Small intestine (tissue), 7 donors: ENCODE data around the gene XRCC5. TPM values are rescaled to one million over a fixed set of nuclear protein-coding genes. Genes with fewer than 3 reads are reported as not detected.
A peak's percentile ranks its signal among the peaks of the same experiment; 100 is the strongest.

Experiments used
- DNase-seq, 2 donors: peaks; one replicate each; pipeline versions ENCODE4 v3.0.0 to v3.0.0-alpha.2; 2013
- FAIRE-seq: peaks from 2 replicates; lab custom pipeline; 2012; peaks lifted over from hg19 to GRCh38; lab: Jason Lieb, UNC
- H3K27ac ChIP-seq, 3 donors: one replicate each; pipeline ENCODE4 v1.5.1; 2013; ENCODE audit warnings: low read length in 2 of 3, mild to moderate bottlenecking in 2 of 3, control low read depth in 1 of 3, inconsistent platforms in 1 of 3, low read depth in 1 of 3, moderate library complexity in 1 of 3
- H3K27me3 ChIP-seq, 3 donors: one replicate each; pipeline ENCODE4 v1.6.1; 2013; ENCODE audit warnings: low read length in 3 of 3, inconsistent platforms in 1 of 3; ENCODE audit not compliant: control insufficient read depth in 3 of 3, insufficient read depth in 3 of 3
- H3K36me3 ChIP-seq, 3 donors: one replicate each; pipeline ENCODE4 v1.6.1; 2013; ENCODE audit warnings: low read length in 3 of 3, inconsistent platforms in 1 of 3, low read depth in 1 of 3, mild to moderate bottlenecking in 1 of 3, moderate library complexity in 1 of 3; ENCODE audit not compliant: control insufficient read depth in 3 of 3, insufficient read depth in 2 of 3
- H3K4me1 ChIP-seq, 3 donors: one replicate each; pipeline ENCODE4 v1.6.1; 2013; ENCODE audit warnings: low read length in 2 of 3, inconsistent platforms in 1 of 3, low read depth in 1 of 3, mild to moderate bottlenecking in 1 of 3, moderate library complexity in 1 of 3; ENCODE audit not compliant: control insufficient read depth in 3 of 3, insufficient read depth in 2 of 3
- H3K4me3 ChIP-seq, 3 donors: one replicate each; pipeline ENCODE4 v1.5.1; 2013; ENCODE audit warnings: low read length in 3 of 3, control low read depth in 1 of 3, inconsistent platforms in 1 of 3, low read depth in 1 of 3, mild to moderate bottlenecking in 1 of 3, moderate library complexity in 1 of 3
- H3K9me3 ChIP-seq, 2 donors: one replicate each; pipeline ENCODE4 v1.6.1; 2013; ENCODE audit warnings: low read depth in 1 of 2, low read length in 1 of 2; ENCODE audit not compliant: control insufficient read depth in 2 of 2, insufficient read depth in 1 of 2
- WGBS, 3 donors: extraction: QIAGEN DNeasy Blood & Tissue Kit; methylation state at CpG; one replicate each; pipeline ENCODE4 v1.1.7; 2013; 5-methylcytosine and 5-hydroxymethylcytosine counted together
- polyA plus RNA-seq, 4 donors: library from polyadenylated mRNA; stranded (reverse) in 3 of 4; unstranded in 1 of 4; fragments of 200-250 nt in 3 of 4; fragments of 120-200 nt in 1 of 4; gene quantifications; one replicate each; pipeline versions ENCODE4 v1.2.1 to v1.2.3, GENCODE V29; 2013
- donor health status: healthy with polysubstance abuse.
- donor health status: control.
- donor health status: control.
- donor health status: Bipolar disorder and iron deficiency.
- donor health status: healthy.

Gene XRCC5
- polyA plus RNA-seq, 4 donors: 76.7 to 188 (median 99.5) TPM

GRCh38 chr2:216114714-216115531 lies 5.8 kb downstream of the XRCC5 start:
- Histone ChIP-seq H3K4me1 (peaks cover 0 to 23% (median 2%) of the 10 kb centered on the region in 3 donors), H3K27me3 (no peaks in the 10 kb centered on the region), H3K27ac (peak overlapping the region; percentile 30 to 74 (median 62)), H3K4me3 (peak overlapping the region in 2 of 3 donors; percentile 46 to 47), H3K36me3 (peaks cover 11 to 22% (median 18%) of the 10 kb centered on the region in 3 donors), H3K9me3 (no peaks in the 10 kb centered on the region)
- 2 to 4% (median 4%) methylated on average over 29 of the region's 29 CpGs for WGBS, 3 donors
- DNase-seq (peak; percentile 100), FAIRE-seq (no peak)

GRCh38 chr2:216116418-216116817 lies 7.3 kb downstream of the XRCC5 start:
- Histone ChIP-seq H3K27ac (no peak overlapping the region), H3K27me3 (no peaks in the 10 kb centered on the region), H3K36me3 (peaks cover 14 to 26% (median 20%) of the 10 kb centered on the region in 3 donors), H3K9me3 (no peaks in the 10 kb centered on the region), H3K4me3 (no peak overlapping the region), H3K4me1 (peaks cover 0 to 19% (median 0%) of the 10 kb centered on the region in 3 donors)
- FAIRE-seq (no peak), DNase-seq (no peak)
- 93 to 98% (median 96%) methylated on average over 1 of the region's 1 CpG for WGBS, 3 donors

DNA sequence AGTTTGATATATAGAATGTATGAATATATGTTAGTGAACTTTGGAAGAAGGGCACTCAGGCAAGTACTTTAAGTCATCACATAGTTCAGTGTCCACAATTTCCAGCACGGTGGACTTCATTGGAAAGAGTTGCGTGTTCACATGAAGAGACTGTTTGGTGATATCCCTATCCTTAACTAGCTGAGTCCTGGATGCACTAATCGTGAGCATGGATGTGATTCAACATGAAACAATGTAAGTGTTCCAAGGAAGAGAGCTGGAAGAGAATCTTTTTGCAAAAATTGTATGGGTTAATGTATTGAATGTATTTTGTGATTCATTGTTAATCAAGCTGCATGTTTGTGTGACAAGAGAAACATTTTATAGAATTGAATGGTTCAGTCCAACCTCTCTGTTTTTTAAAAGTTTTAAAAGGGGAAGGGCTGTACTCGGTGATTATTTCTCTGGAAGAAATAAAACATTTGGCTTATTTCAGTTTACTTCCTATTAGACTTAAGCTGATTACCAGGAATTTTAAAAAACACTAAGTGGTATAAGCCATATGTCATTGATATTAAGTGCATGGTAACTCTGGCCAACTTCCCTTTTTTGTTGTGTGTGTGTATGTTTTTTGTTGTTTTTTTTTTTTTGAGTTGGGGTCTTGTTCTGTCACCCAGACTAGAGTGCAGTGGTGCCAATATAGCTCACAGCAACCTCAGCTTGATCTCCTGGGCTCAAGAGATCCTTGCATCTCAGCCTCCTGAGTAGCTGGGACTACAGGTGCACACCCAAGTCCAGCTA lies 8.6 kb downstream of the XRCC5 start:
- peaks cover 14 to 28% (median 24%) of the 10 kb centered on the region in 3 donors for H3K36me3 ChIP-seq

DNA sequence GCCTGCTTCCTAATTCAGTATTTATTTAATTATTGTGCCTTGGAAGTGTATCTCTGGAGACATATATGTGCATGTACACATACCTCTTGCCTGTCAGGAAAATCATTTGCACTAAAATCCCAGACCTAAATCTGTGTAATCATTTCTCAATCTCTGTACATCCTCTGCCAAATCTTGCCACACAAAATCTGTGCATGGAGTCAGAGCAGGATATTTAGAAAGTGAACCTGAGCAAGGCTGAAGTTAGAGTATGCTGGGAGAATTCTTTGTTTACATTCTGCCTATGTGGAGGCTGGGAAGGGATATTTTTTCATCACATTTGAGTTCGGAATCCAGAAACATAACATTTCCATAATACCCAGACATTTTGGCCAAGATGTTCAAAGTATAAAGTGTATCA lies 9.3 kb downstream of the XRCC5 start:
- WGBS, 3 donors: 83 to 88% (median 85%) methylated on average over 1 of the region's 1 CpG
- no peaks in the 10 kb centered on the region for H3K27me3 ChIP-seq
- H3K9me3 ChIP-seq: no peaks in the 10 kb centered on the region
- no peak overlapping the region for H3K27ac ChIP-seq
- peaks cover 0 to 10% (median 0%) of the 10 kb centered on the region in 3 donors for H3K4me1 ChIP-seq
- peaks cover 16 to 29% (median 24%) of the 10 kb centered on the region in 3 donors for H3K36me3 ChIP-seq
- H3K4me3 ChIP-seq: no peak overlapping the region
- DNase-seq (no peak), FAIRE-seq (no peak)

More for the DNA sequence above, 8.6 kb downstream of the XRCC5 start:
- Histone ChIP-seq H3K9me3 (no peaks in the 10 kb centered on the region), H3K4me3 (no peak overlapping the region), H3K4me1 (peaks cover 0 to 12% (median 0%) of the 10 kb centered on the region in 3 donors), H3K27ac (no peak overlapping the region), H3K27me3 (no peaks in the 10 kb centered on the region)
- no peak for DNase-seq
- 71 to 90% (median 87%) methylated on average over 4 of the region's 4 CpGs for WGBS, 3 donors
- FAIRE-seq: no peak

DNA sequence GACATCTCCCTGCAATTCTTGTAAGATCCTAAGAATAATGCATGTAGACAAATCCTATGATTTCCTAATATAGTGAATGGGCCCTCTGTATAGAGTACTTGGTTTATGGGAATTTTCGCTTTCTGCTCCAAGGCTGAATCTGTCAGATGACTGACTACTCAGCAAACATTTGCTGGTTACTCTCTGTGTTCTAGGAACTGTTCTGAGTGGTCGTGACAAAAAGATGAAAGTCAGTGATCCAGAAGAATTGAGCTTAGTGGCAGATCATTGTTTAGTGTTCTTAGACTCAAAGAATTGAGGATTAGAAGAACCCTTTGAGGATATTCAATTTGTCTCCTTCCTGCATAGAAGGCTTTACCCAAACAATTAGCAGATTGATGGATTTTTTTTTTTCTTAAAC lies 10.0 kb downstream of the XRCC5 start:
- H3K27me3 ChIP-seq: no peaks in the 10 kb centered on the region
- H3K27ac ChIP-seq: no peak overlapping the region
- no peak for DNase-seq
- 75 to 83% (median 82%) methylated on average over 2 of the region's 2 CpGs for WGBS, 3 donors
- H3K36me3 ChIP-seq: peaks cover 16 to 29% (median 26%) of the 10 kb centered on the region in 3 donors
- no peak overlapping the region for H3K4me3 ChIP-seq
- no peaks in the 10 kb centered on the region for H3K9me3 ChIP-seq
- no peak for FAIRE-seq
- peaks cover 0 to 4% (median 0%) of the 10 kb centered on the region in 3 donors for H3K4me1 ChIP-seq

DNA sequence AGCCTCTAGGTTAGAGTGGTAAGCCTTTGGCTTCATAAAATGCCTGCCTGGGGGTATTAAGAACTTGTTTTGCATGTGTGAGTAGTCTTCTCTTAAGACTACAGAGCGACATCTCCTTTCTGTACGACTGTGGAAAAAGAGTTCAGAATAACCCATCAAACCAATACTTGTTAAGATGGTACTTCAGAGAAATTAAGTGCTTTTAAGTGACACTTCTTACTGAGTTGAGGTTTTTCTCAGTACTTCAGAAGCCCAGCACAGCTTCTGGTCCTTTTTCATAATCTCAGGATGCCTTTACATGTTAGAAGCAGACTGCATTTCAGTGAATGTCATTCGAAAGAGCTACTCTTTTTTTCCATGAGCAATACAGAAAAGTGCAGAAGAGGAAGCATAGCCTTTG lies 10.8 kb downstream of the XRCC5 start:
- H3K4me3 ChIP-seq: no peak overlapping the region
- H3K27me3 ChIP-seq: no peaks in the 10 kb centered on the region
- FAIRE-seq (no peak), DNase-seq (no peak)
- 70 to 85% (median 77%) methylated on average over 3 of the region's 3 CpGs for WGBS, 3 donors
- no peaks in the 10 kb centered on the region for H3K4me1 ChIP-seq
- H3K27ac ChIP-seq: no peak overlapping the region
- H3K9me3 ChIP-seq: no peaks in the 10 kb centered on the region
- peaks cover 19 to 29% (median 24%) of the 10 kb centered on the region in 3 donors for H3K36me3 ChIP-seq

DNA sequence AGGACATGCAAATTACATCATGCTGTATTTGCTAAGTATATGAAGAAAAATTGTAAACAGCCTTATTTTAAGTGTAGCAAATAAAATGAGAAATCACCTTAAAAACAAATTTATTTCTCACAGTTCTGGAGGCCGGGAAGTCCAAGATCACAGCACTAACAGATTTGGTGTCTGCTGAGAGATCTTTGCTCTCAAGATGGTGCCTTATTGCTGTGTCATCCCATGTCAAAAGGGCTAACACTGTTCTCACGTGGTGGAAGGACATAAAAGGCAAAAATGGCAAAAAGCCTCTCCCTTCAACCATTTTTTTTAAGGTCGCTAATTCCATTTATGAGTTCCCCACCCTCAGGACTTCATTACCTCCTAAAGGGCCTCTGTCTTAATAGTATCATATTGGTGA lies 12.1 kb downstream of the XRCC5 start:
- H3K36me3 ChIP-seq: peaks cover 24 to 32% (median 30%) of the 10 kb centered on the region in 3 donors
- FAIRE-seq (no peak), DNase-seq (no peak)
- no peak overlapping the region for H3K4me3 ChIP-seq
- H3K4me1 ChIP-seq: no peaks in the 10 kb centered on the region
- H3K27me3 ChIP-seq: no peaks in the 10 kb centered on the region
- no peak overlapping the region for H3K27ac ChIP-seq
- no peaks in the 10 kb centered on the region for H3K9me3 ChIP-seq
- WGBS, 3 donors: 83 to 89% (median 84%) methylated on average over 3 of the region's 3 CpGs

DNA sequence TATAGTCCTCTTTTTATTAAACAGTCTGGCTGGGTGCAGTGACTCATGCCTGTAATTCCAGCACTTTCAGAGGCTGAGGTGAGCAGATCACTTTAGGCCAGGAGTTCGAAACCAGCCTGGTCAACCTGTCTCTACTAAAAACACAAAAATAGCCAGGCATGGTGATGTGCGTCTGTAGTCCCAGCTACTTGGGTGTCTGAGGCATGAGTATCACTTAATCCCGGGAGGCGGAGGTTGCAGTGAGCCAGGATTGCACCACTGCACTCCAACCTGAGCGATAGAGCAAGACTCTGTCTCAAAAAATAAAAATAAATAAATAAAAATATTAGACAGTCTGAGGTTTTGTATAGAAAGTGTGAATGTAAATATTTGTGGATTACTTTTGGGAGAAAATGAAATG lies 17.8 kb downstream of the XRCC5 start:
- WGBS, 3 donors: 93 to 97% (median 97%) methylated on average over 5 of the region's 5 CpGs
- Histone ChIP-seq H3K4me1 (no peaks in the 10 kb centered on the region), H3K27me3 (no peaks in the 10 kb centered on the region), H3K4me3 (no peak overlapping the region), H3K9me3 (no peaks in the 10 kb centered on the region), H3K27ac (no peak overlapping the region), H3K36me3 (peaks cover 18 to 25% (median 23%) of the 10 kb centered on the region in 3 donors)
- DNase-seq: no peak
- no peak for FAIRE-seq
